Kidney epithelial cell (primary cell): Measurements from ENCODE around the gene CRYGN. TPM values are rescaled to one million over a fixed set of nuclear protein-coding genes. Genes with fewer than 3 reads are reported as not detected.

Experiments used
- DNase-seq: peaks from one replicate; pipeline ENCODE4 v3.0.0-alpha.2; 2010; ENCODE audit warnings: low read depth
- H3K27me3 ChIP-seq: 2 replicates; pipeline ENCODE4 v1.6.0; 2011; ENCODE audit warnings: low read length; ENCODE audit not compliant: control insufficient read depth, insufficient read depth
- H3K36me3 ChIP-seq: 2 replicates; pipeline ENCODE4 v1.5.1; 2011; ENCODE audit warnings: low read length; ENCODE audit not compliant: control insufficient read depth, insufficient read depth
- H3K4me3 ChIP-seq: 2 replicates; pipeline ENCODE4 v1.5.1; 2011; ENCODE audit warnings: low read depth, mild to moderate bottlenecking, control low read depth, low read length
- CTCF ChIP-seq: IDR thresholded peaks from 2 replicates; pipeline ENCODE4 v1.5.1; 2011; ENCODE audit warnings: mild to moderate bottlenecking, moderate library complexity, low read length, control low read depth, inconsistent platforms; ENCODE audit not compliant: insufficient read depth, poor library complexity, severe bottlenecking
- total RNA-seq: library from RNA; depleted of rRNA; stranded (reverse); fragments of >200 nt; gene quantifications from 2 replicates; pipeline ENCODE4 v1.2.3, GENCODE V29; 2015

The CRYGN gene
- total RNA-seq, 1 donor from 2014 or later: 0.84 TPM

DNA sequence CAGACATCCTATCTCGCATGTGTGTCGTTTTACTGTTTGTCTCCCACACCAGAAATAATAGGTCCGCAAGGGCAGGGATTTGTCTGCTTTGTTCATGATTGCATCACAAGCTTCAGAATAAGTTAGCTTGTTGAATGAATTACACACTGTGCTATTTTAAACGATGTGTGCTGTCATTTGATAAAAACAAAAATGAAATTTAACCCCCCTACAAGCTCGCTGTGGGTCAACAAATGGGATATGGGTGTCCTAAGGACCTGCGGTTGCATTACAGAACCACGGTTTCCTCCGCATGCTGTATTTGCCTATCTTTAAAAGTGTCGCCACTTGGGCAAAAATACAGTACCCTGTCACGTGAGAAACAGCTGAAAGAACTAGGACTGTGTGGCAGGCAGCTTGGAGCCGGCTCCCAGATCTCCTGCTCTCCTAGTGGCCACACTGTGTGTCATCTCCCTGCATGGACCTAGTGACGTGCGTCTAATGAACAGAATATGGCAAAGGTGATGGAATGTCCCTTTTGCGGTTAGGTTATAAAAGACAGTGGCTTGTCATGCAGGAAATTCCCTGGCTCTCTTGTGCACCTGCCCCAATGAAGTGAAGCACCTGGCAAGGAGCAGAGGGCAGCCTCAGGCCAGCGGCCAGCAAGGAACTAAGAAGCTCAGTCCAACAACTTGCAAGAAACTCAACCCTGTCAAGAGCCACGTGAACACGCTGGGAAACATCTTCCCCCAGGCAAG lies 32.9 kb upstream of the CRYGN start:
- Histone ChIP-seq H3K4me3 (no peak overlapping the region), H3K27me3 (no peaks in the 10 kb centered on the region), H3K36me3 (peaks cover 5% of the 10 kb centered on the region)
- no peak for TF ChIP-seq CTCF
- no peak for DNase-seq

GRCh38 chr7:151470711-151471110 lies 30.8 kb upstream of the CRYGN start:
- Histone ChIP-seq H3K4me3 (no peak overlapping the region), H3K36me3 (peaks cover 7% of the 10 kb centered on the region), H3K27me3 (no peaks in the 10 kb centered on the region)
- TF ChIP-seq CTCF: no peak
- no peak for DNase-seq

DNA sequence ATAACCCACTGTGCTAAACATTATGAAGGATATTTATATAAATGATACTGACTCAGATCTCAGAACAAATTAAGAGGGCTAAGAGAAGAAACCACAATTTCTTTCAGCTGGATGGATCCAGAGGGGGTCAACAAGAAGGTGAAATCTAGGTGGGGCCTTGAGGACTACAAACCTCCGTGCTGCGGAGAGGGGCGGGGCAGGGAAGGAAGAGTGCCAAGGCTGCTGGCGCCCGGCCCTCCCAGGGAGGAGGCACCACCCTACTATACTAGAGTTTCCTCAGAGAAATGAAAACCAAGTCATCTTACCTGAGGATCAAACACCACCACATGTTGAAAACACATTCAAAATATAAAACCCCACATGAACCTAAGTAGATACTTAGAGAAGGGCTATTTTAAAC lies 29.3 kb upstream of the CRYGN start:
- no peak for TF ChIP-seq CTCF
- no peaks in the 10 kb centered on the region for H3K27me3 ChIP-seq
- H3K4me3 ChIP-seq: no peak overlapping the region
- peaks cover 6% of the 10 kb centered on the region for H3K36me3 ChIP-seq
- DNase-seq: no peak

- no peak for TF ChIP-seq CTCF
- H3K4me3 ChIP-seq: no peak overlapping the region
- peaks cover 6% of the 10 kb centered on the region for H3K36me3 ChIP-seq
- H3K27me3 ChIP-seq: no peaks in the 10 kb centered on the region
- no peak for DNase-seq
These were observed 28.5 kb upstream of the CRYGN start for GRCh38 chr7:151468217-151469018.

DNA sequence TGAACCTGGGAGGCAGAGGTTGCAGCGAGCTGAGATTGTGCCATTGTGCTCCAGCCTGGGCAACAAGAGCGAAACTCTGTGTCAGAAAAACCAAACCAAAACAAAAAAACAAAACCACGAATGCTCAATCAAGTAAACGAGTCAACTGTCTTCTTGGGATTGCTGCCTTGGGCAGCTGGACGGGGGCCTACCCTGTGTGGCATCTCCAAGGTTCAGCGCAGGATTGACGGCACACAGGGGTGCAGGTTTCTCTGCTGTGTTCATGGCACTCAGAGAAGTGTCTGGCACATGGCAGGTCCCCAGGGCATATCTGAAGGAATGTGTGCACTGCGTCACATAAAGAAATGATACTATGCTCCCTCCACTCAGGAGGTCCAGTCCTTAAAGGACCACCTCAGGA lies 25.2 kb upstream of the CRYGN start:
- no peak for TF ChIP-seq CTCF
- no peak overlapping the region for H3K4me3 ChIP-seq
- no peak for DNase-seq
- H3K27me3 ChIP-seq: no peaks in the 10 kb centered on the region
- peaks cover 5% of the 10 kb centered on the region for H3K36me3 ChIP-seq
